Lower leg skin (tissue), 3 donors: ENCODE results near the gene ZNF285.

Experiments
- CTCF ChIP-seq, 3 donors: fragments of 450-650 bp; IDR thresholded peaks; one replicate each; pipeline ENCODE4 v1.5.1; 2016; ENCODE audit warnings: antibody characterized with exemption in 3 of 3, mild to moderate bottlenecking in 3 of 3, moderate library complexity in 2 of 3
- POLR2A ChIP-seq, 2 donors: fragments of 450-650 bp; IDR thresholded peaks; one replicate each; pipeline ENCODE4 v1.6.1; 2016 to 2017; ENCODE audit warnings: antibody characterized with exemption in 2 of 2, mild to moderate bottlenecking in 1 of 2, moderate library complexity in 1 of 2

- TF ChIP-seq CTCF (IDR thresholded peaks at IDR 0.05) (no peak), POLR2A (IDR thresholded peaks at IDR 0.05) (no peak)
Observed at GRCh38 chr19:44435441-44435840, 34.0 kb upstream of the ZNF285 start.
